Measurements from ENCODE around the gene KIRREL2. TPM values are rescaled to one million over a fixed set of nuclear protein-coding genes. Genes with fewer than 3 reads are reported as not detected.

Gene KIRREL2
- total and polyA plus RNA-seq, 9 of the 15 experiments (the other 6 are each of a cell fraction or from before 2014, with no cell fraction given) = 0.01 to 0.12 (median 0.09) TPM; not detected in 4

DNA sequence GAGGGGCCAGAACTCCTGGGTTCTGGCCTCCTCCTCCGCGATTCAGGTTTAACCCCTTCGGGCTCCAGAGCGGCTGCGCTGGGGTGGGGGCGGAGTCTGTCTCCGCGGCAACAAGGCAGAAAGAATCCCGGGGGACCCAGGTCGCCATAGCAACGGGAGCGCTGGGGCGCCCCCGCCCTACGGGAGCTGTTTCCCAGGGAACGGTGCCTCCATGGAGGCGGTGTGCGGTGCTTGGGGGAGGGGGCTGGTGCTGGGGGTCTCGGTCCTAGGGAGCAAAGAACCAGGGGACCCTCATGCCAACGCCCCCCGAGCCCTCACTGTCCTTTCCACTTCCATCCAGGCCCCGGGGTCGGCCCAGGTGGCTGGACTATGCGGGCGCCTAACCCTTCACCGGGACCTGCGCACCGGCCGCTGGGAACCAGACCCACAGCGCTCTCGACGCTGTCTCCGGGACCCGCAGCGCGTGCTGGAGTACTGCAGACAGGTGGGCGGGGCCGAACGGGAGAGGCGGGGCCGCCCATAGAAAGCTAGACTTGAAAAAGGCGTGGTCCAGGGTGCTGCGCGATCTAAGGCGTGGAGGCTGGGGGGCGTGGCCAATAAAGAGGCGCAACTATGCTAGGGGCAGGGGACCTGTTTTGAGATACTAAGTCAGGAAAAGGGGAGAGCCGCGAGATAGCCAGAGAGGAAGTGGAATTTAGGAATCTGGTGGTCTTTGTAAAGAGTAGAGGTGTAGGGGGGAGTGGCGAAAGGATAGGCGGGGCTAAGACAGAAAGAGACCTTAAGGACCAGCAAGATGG lies 12.8 kb downstream of the KIRREL2 start (continued):
- TF ChIP-seq, protein P1, sequence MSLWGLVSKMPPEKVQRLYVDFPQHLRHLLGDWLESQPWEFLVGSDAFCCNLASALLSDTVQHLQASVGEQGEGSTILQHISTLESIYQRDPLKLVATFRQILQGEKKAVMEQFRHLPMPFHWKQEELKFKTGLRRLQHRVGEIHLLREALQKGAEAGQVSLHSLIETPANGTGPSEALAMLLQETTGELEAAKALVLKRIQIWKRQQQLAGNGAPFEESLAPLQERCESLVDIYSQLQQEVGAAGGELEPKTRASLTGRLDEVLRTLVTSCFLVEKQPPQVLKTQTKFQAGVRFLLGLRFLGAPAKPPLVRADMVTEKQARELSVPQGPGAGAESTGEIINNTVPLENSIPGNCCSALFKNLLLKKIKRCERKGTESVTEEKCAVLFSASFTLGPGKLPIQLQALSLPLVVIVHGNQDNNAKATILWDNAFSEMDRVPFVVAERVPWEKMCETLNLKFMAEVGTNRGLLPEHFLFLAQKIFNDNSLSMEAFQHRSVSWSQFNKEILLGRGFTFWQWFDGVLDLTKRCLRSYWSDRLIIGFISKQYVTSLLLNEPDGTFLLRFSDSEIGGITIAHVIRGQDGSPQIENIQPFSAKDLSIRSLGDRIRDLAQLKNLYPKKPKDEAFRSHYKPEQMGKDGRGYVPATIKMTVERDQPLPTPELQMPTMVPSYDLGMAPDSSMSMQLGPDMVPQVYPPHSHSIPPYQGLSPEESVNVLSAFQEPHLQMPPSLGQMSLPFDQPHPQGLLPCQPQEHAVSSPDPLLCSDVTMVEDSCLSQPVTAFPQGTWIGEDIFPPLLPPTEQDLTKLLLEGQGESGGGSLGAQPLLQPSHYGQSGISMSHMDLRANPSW (CRISPR knock-in tag; IDR thresholded peaks at IDR 0.05) = peak; percentile 62; the same call in 1 of the 2 replicates
- no peak for TF ChIP-seq ZSCAN29 (IDR thresholded peaks at IDR 0.05)
- TF ChIP-seq ERF (CRISPR knock-in tag; IDR thresholded peaks at IDR 0.05) = no peak
- no peak; the same call in 1 of the 2 replicates for TF ChIP-seq HDGF (IDR thresholded peaks at IDR 0.05)
- no peak for TF ChIP-seq TFAM (CRISPR knock-in tag; conservative IDR thresholded peaks at IDR 0.05)
- peak; percentile 16 to 62; a peak in 1 of 4 replicates for TF ChIP-seq SIN3A (IDR thresholded peaks at IDR 0.05; ENCODE audit: borderline replicate concordance in 2 of 2, control insufficient read depth in 1 of 2, low read depth in 2 of 2, low read length in 2 of 2)
